ENCODE data around the gene OR51B6. TPM values are rescaled to one million over a fixed set of nuclear protein-coding genes. Genes with fewer than 3 reads are reported as not detected.
"Not testable (repeated sequence)": the region's sequence is repeated elsewhere in the genome, so short reads cannot be mapped to it uniquely, and the experiment has no call there.

OR51B6 gene
- total RNA-seq, 1 donor from 2014 or later = not detected

DNA sequence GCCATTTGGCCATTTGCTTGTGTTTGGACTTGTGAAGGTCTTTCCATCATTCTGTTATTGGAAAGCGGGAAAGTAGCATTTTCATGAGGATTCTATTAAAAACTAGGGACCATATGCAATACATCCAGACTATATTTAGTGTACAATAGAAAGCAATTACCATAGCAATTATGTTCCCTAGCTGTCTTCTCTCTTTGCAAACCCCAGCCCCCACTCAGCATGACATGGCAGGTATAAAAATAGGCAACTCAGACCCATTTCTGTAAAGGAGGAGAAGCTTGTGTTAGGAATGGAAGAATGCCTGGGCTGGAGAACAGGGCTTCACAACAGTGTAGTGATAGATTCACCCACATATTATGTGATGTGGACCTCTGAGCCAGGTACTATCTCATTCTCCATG is 12.4 kb downstream of the OR51B6 start:
- no peak for DNase-seq (ENCODE audit: low spot score)
- ATAC-seq = no peak

DNA sequence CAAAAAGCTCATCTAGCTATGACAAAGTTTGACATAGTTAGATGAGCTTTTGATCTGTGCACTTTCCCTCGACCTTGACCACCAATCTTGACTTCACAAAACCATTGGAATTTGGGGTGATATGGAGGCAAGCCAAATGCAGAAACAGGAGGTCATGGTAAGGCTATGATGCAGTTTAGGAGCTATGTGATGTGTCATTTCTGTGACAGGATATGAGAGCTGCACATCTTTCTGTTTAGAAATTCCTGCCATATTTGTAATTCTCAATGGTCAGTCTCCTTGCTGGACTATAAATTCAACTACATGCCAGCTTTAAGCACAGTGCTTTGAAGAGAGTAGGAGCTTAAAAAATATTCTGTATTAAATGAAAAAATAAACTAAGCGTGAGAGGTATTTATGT is 12.9 kb downstream of the OR51B6 start:
- no peak for DNase-seq (ENCODE audit: low spot score)
- ATAC-seq = no peak

DNA sequence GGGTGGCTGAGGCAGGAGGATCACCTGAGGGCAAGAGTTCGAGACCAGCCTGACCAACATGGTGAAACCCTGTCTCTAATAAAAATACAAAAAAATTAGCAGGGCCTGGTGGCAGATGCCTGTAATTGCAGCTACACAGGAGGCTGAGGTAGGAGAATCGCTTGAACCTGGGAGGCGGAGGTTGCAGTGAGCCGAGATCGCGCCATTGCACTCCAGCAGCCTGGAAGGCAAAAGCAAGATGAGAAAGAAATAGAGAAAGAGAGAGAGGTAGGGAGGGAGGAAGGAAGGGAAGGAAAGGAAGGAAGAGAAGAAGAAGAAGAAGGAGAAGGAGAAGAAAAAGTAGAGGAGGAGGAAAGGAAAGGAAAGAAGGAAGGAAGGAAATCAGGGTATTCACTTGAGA is 15.1 kb downstream of the OR51B6 start:
- ATAC-seq; DNase-seq (ENCODE audit: low spot score): not testable (repeated sequence)

DNA sequence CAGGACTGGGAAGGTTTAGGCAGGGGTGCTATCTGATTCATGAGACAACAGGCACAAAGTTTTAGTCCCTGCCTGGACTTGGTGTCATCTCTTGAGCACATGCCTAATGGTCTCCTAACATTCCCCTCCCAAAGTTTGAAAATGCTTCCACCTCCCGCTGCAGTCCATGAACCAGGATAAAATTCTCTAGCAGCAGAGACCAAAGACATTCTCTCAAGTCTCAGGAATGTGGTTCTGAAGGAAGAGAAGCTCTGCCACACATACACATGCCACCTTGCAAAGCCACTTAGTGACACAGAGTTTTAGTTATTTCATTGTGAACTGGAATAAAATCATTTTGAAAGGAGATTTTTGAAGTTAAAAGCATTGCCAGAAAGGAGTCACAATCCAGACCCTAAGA is 15.5 kb downstream of the OR51B6 start:
- ATAC-seq = no peak

DNA sequence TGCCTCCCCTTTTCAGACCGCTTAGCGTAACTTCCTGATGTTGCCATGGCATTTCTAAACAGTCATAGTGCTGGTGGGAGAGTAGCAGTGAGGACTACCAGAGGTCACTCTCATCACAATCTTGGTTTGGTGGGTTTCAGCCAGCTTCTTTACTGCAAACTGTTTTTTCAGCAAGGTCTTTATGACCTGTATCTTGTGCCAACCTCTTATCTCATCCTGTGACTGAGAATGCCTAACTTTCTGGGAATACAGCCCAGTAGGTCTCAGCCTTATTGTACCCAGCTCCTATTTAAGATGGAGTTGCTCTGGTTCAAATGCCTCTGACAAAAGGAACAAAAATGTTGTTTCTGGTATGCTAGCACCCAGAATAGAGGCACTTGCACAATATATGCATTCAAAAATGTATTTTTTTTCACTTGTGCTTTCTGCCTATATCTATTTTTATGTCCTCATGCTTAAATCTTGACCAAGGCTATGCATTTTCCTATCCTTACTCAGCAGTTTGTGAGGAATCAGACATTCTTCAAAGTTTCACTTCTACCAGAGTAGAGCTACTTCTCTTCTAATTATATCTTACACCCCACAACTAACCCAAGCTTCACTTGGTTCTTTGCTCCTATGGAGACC is 16.3 kb downstream of the OR51B6 start:
- DNase-seq (ENCODE audit: low spot score) = no peak

More for the DNA sequence above, 15.5 kb downstream of the OR51B6 start:
- DNase-seq (ENCODE audit: low spot score) = no peak

DNA sequence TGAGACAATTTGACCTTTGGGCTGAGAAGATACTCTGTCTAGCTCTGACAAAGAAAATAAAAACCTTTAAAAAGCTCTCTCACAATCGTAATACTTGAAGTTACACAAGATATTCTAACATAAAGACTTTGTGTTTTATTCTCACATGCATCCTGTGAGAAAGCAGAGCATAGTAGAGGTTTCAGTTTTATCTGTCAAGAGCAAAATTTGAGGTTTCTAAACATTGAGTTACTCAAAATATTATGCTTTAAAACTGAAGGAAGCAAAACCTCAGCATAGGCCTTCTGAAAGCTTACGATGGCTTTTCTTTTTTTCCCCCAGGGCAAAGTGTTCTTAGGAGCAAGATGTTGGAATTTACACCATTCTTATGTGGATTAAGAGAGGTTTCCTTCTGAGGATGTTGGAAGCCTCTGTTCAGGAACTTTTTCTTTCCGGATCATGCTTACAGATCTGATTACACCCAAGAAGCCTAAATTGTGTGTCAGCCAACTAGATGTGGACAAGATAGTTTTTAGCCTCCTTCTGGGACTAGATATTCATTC is 17.3 kb downstream of the OR51B6 start:
- DNase-seq (ENCODE audit: low spot score) (no peak), ATAC-seq (no peak)

More for the DNA sequence above, 16.3 kb downstream of the OR51B6 start:
- ATAC-seq = no peak

DNA sequence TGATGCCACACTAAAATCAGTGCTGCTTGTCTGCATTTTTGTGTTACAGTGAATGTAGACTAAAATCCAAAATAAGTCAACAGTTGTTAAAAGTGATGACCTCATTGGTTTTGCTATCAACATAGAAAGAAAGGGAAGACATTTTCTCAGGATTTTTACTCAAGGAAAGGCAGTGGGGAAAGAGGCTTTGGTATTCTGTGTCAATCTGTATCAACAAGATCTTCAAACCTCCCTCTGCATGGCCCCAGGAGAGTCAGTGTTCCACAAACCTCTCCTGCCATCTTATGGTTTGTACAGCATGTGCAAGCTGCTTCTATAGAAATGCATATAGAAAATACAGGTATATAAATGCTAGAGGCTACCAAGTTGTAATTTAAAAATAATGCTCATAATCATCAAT is 18.5 kb downstream of the OR51B6 start:
- DNase-seq (ENCODE audit: low spot score) (no peak), ATAC-seq (no peak)

DNA sequence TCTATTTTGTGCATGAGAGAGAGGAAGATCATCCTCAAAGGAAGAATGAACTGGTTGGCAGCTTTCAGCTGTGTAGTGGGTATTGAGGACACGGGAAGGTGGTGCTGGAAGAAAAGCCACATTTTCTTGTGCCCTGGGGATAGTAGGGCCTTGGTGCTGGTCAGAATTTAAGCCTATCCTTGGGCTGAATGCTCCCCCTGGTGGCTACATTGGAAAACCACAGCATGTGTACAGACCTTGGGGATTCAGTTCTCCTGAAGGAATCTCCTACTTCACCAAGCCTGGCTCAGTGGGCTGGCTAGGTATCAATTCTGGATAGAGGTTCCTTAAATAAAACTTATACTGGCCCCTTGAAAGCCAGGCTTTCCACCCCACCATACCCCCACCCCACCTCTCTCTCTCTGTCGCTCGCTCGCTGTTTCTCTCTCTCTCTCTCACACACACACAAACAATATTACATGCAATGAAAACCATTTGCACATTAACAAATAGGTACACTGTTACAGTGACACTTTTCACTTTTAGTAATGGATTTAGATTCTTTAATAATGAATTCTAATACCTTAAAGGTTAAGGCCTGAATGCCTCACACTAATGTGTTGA is 29.5 kb downstream of the OR51B6 start:
- peak; percentile 55 for DNase-seq (ENCODE audit: low spot score)
- peak; percentile 97 for ATAC-seq

DNA sequence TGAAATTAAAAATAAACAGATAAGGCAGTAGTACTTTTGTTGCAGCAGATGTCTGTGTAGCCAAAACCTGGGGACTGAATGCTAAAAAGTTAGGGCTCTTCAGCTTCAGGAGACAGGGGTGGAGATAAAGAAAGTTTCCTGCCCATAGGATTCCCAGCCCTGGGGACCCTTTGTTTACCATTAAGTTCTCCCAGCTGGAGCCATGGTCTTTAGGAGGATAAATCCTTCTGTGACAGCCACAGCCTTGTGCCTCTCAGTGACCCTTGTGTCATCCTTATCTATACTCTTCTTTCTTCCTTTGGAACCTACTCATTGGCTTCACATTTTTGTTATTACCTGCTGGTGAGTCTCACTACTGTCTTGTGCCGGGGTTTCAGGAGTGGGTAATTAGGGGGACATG is 32.3 kb downstream of the OR51B6 start, which contains the start of gene OR51M1:
OR51M1 (plus strand) TSS at position 237 of the 400 bp plus-strand sequence. CDS start 5,587 bp downstream, outside the sequence.
- ATAC-seq = no peak
- DNase-seq (ENCODE audit: low spot score) = no peak

DNA sequence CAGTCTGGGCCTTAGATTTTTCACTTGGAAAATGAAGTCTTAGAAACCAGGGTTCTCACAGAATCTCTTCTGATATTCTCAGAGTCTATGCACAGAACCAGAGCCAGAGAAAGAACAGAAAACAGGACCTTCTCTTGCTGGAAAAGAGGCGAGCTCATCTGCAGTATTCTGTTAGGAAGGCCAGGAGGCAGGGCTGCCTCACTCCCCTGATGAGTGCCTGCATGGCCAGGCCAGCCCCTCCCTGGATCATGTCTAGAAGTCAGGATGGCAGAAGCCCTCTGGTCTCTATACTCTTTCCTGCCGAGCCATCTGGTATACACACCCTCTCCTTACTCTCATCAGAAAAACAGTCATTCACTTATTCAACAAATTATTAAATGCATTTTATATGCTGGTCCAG is 33.0 kb downstream of the OR51B6 start:
- ATAC-seq = no peak

DNA sequence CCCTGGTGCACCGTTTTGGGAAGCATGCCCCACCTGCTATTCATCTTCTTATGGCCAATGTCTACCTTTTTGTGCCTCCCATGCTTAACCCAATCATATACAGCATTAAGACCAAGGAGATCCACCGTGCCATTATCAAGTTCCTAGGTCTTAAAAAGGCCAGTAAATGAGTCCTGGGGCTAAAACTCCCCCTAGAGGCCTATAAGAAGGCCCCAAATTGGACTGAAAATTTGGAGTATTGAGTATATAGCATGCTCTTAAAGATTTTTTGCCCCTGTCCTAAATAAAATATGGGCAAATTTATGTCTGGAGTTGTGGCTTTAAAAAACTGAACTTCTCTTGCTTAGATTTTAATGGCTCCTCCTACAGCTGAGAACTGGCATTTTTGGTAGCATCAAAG is 38.9 kb downstream of the OR51B6 start:
- no peak for DNase-seq (ENCODE audit: low spot score)
- no peak for ATAC-seq

More for the DNA sequence above, 33.0 kb downstream of the OR51B6 start:
- no peak for DNase-seq (ENCODE audit: low spot score)

DNA sequence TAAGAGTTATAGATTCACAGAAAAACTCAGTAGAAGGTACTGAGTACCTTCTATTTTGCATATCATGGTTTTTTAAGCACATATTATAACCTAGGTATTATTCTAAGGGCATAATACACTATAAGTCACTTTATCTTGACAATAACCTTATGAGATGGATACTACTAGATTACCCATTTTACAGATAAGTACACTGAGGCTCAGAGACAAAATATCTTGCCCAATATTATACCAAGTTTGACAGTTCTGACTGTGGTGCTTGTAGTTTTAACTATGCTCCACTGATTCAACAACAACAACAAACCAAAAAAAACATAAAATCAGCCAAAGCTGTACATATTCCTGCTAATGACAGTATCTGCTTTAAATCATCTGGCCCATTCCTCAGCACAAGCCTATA is 42.8 kb downstream of the OR51B6 start:
- ATAC-seq (no peak), DNase-seq (ENCODE audit: low spot score) (no peak)

DNA sequence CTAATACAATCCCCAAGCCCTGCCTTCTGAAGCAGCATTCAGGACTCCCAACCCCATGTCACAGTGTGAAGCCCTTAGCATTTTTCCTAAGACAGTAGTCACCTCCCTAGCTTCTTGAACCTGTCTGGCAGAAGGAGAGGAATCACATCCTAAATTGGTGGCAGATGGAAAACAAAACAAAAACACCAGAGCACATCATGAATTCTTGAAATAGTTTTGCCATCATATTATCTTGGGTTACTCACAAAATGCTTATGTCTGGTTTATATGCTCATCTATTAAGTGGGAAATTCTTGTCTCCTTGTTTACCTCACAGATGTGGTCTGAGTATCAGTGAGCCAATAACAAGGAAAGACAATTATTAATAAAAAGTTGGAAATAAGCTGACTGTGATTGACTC is 47.6 kb downstream of the OR51B6 start:
- ATAC-seq (no peak), DNase-seq (ENCODE audit: low spot score) (no peak)

Other genes starting within 250 kb of the OR51B6 start
- not detected for gene OR52A5, start 213.2 kb upstream of the OR51B6 start, total RNA-seq
- not detected for gene OR52A1, start 196.8 kb upstream of the OR51B6 start, total RNA-seq
- gene OR51V1, start 150.8 kb upstream of the OR51B6 start, total RNA-seq = not detected
- 143 TPM for gene HBB, start 124.4 kb upstream of the OR51B6 start, total RNA-seq
- gene HBD, start 117.0 kb upstream of the OR51B6 start, total RNA-seq = 2.1 TPM
- 2.5 TPM for gene HBG1, start 101.7 kb upstream of the OR51B6 start, total RNA-seq
- gene HBG2, start 96.7 kb upstream of the OR51B6 start, total RNA-seq = 7.6 TPM
- 1.9 TPM for gene HBE1, start 81.6 kb upstream of the OR51B6 start, total RNA-seq
- gene OR51B4, start 49.6 kb upstream of the OR51B6 start, total RNA-seq = not detected
- not detected for gene OR51B2, start 27.2 kb upstream of the OR51B6 start, total RNA-seq
- 0.15 TPM for gene OR51B5, start 8.0 kb upstream of the OR51B6 start, total RNA-seq
- not detected for gene OR51M1, start 32.3 kb downstream of the OR51B6 start, total RNA-seq
- gene OR51Q1, start 70.6 kb downstream of the OR51B6 start, total RNA-seq = not detected
- gene OR51I1, start 90.0 kb downstream of the OR51B6 start, total RNA-seq = not detected
- not detected for gene OR51I2, start 97.8 kb downstream of the OR51B6 start, total RNA-seq
- not detected for gene OR52D1, start 137.2 kb downstream of the OR51B6 start, total RNA-seq
- gene UBQLN3, start 158.4 kb downstream of the OR51B6 start, total RNA-seq = not detected
- gene UBQLNL, start 165.2 kb downstream of the OR51B6 start, total RNA-seq = 0.23 TPM
- gene OR52H1, start 197.0 kb downstream of the OR51B6 start, total RNA-seq = 0.18 TPM
- gene OR52B6, start 229.4 kb downstream of the OR51B6 start, total RNA-seq = not detected
- gene TRIM6, start 245.1 kb downstream of the OR51B6 start, total RNA-seq = 0.25 TPM

Data from left lobe of liver (tissue), 2 donors.